Sigmoid colon (tissue), 3 donors: Measurements from ENCODE around the gene PRICKLE1.

Experiments used
- CTCF ChIP-seq, 4 experiments: fragments of 450-650 bp in 3 of 4; fragments of 200-600 bp in 1 of 4; IDR thresholded peaks; one replicate each; pipeline ENCODE4 v1.5.1; 2016 to 2019; ENCODE audit warnings: antibody characterized with exemption in 4 of 4, mild to moderate bottlenecking in 3 of 4, moderate library complexity in 2 of 4
- POLR2A ChIP-seq, 2 donors: fragments of 450-650 bp; IDR thresholded peaks; one replicate each; pipeline ENCODE4 v1.6.1; 2016; ENCODE audit warnings: antibody characterized with exemption in 2 of 2, mild to moderate bottlenecking in 2 of 2, moderate library complexity in 2 of 2

DNA sequence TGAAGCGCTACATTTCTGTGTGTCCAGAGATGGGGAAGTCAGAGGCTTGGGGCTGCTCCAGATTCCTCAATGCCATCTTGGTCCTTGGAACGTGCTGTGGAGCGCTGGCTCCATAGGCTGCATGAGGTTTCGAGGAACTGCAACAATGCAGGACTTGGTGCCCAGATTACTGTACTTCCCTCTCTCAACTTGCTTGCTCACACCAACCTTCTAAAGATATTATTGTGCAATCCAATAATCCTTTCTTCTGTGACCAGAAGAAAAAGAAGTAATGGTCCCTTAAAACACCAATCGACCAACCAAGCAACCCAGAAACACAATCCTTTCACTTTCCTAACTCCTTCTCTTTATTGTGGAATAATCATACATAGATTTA is 3.7 kb downstream of the PRICKLE1 start:
- TF ChIP-seq CTCF (IDR thresholded peaks at IDR 0.05) (no peak), POLR2A (IDR thresholded peaks at IDR 0.05) (no peak)
